ENCODE data around the gene FRAT1.

GRCh38 chr10:97273700-97274099, 45.4 kb upstream of the FRAT1 start:
- TF ChIP-seq BHLHE40 (IDR thresholded peaks at IDR 0.05; ENCODE audit: borderline replicate concordance) (no peak), CTBP1 (IDR thresholded peaks at IDR 0.05; ENCODE audit: borderline replicate concordance) (no peak)

Data from HEK293T (cell line).